Measurements from ENCODE around the gene SLC16A11. TPM values are rescaled to one million over a fixed set of nuclear protein-coding genes. Genes with fewer than 3 reads are reported as not detected.
A peak's percentile ranks its signal among the peaks of the same experiment; 100 is the strongest.

SLC16A11 gene
- total and polyA plus RNA-seq, 10 of the 15 experiments (the other 5 are each of a cell fraction or from before 2014, with no cell fraction given), result 0.11 to 2.7 (median 0.84) TPM

- peak overlapping the region; percentile 66 for H3K4me2 ChIP-seq (ENCODE audit: control insufficient read depth, insufficient read depth)
- no peak overlapping the region for H3K9ac ChIP-seq (ENCODE audit: control insufficient read depth, insufficient read depth, low read length)
- TF ChIP-seq CBX3 (IDR thresholded peaks at IDR 0.05; ENCODE audit: borderline replicate concordance, low read depth) (no peak), CREM (IDR thresholded peaks at IDR 0.05; ENCODE audit: low read depth) (peak; percentile 63), HDGF (IDR thresholded peaks at IDR 0.05) (no peak), BACH1 (IDR thresholded peaks at IDR 0.05; ENCODE audit: borderline replicate concordance) (peak; percentile 28; the same call in 1 of the 2 replicates), DPF2 (IDR thresholded peaks at IDR 0.05) (0 out of 2 replicates have a peak, but pooled peaks have one; percentile 16), JUNB (IDR thresholded peaks at IDR 0.05) (no peak), BHLHE40 (IDR thresholded peaks at IDR 0.05; ENCODE audit: borderline replicate concordance in 1 of 2, low read depth in 2 of 2, low read length in 1 of 2) (peak in 1 of 2 experiments; percentile 35; a peak in 1 of 4 replicates), SMC3 (IDR thresholded peaks at IDR 0.05; ENCODE audit: borderline replicate concordance, low read length) (no peak), ATF7 (IDR thresholded peaks at IDR 0.05; ENCODE audit: low read depth) (peak; percentile 77), HDAC2 (IDR thresholded peaks at IDR 0.05) (no peak), RB1 (IDR thresholded peaks at IDR 0.05; ENCODE audit: borderline replicate concordance) (0 out of 2 replicates have a peak, but pooled peaks have one; percentile 27), NFYA (IDR thresholded peaks at IDR 0.05; ENCODE audit: borderline replicate concordance, low read depth, low read length) (no peak), JUND (IDR thresholded peaks at IDR 0.05; ENCODE audit: low read depth, low read length) (0 out of 2 replicates have a peak, but pooled peaks have one; percentile 10), SP1 (IDR thresholded peaks at IDR 0.05; ENCODE audit: low read depth, low read length) (no peak), CREB1 (IDR thresholded peaks at IDR 0.05; ENCODE audit: low read depth) (peak; percentile 65), IKZF1 (conservative IDR thresholded peaks at IDR 0.05) (peak; percentile 81), STAT1 (conservative IDR thresholded peaks at IDR 0.05) (no peak), CHD2 (IDR thresholded peaks at IDR 0.05; ENCODE audit: borderline replicate concordance, low read depth, low read length) (0 out of 2 replicates have a peak, but pooled peaks have one; percentile 25), NRF1 (conservative IDR thresholded peaks at IDR 0.05; ENCODE audit: low read depth, low read length) (peak; percentile 84)
- TF ChIP-seq, protein P1, sequence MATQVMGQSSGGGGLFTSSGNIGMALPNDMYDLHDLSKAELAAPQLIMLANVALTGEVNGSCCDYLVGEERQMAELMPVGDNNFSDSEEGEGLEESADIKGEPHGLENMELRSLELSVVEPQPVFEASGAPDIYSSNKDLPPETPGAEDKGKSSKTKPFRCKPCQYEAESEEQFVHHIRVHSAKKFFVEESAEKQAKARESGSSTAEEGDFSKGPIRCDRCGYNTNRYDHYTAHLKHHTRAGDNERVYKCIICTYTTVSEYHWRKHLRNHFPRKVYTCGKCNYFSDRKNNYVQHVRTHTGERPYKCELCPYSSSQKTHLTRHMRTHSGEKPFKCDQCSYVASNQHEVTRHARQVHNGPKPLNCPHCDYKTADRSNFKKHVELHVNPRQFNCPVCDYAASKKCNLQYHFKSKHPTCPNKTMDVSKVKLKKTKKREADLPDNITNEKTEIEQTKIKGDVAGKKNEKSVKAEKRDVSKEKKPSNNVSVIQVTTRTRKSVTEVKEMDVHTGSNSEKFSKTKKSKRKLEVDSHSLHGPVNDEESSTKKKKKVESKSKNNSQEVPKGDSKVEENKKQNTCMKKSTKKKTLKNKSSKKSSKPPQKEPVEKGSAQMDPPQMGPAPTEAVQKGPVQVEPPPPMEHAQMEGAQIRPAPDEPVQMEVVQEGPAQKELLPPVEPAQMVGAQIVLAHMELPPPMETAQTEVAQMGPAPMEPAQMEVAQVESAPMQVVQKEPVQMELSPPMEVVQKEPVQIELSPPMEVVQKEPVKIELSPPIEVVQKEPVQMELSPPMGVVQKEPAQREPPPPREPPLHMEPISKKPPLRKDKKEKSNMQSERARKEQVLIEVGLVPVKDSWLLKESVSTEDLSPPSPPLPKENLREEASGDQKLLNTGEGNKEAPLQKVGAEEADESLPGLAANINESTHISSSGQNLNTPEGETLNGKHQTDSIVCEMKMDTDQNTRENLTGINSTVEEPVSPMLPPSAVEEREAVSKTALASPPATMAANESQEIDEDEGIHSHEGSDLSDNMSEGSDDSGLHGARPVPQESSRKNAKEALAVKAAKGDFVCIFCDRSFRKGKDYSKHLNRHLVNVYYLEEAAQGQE (IDR thresholded peaks at IDR 0.05; ENCODE audit: low read depth, low read length), result no peak
- TF ChIP-seq, protein P2, sequence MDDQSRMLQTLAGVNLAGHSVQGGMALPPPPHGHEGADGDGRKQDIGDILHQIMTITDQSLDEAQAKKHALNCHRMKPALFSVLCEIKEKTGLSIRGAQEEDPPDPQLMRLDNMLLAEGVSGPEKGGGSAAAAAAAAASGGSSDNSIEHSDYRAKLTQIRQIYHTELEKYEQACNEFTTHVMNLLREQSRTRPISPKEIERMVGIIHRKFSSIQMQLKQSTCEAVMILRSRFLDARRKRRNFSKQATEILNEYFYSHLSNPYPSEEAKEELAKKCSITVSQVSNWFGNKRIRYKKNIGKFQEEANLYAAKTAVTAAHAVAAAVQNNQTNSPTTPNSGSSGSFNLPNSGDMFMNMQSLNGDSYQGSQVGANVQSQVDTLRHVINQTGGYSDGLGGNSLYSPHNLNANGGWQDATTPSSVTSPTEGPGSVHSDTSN (IDR thresholded peaks at IDR 0.05; ENCODE audit: insufficient replicate concordance, low read depth, low read length), result no peak
Measured at GRCh38 chr17:7023576-7024401, 20.1 kb downstream of the SLC16A11 start.

More at GRCh38 chr17:7023576-7024401, 20.1 kb downstream of the SLC16A11 start:
- Histone ChIP-seq H2AFZ (ENCODE audit: control insufficient read depth, low read depth, low read length) (peak overlapping the region; percentile 79), H3K27me3 (replicated peaks in 1 of 2; ENCODE audit: control insufficient read depth in 2 of 2, insufficient read depth in 2 of 2, low read length in 1 of 2) (no peaks in the 10 kb centered on the region), H4K20me1 (ENCODE audit: control insufficient read depth, insufficient read depth) (no peaks in the 10 kb centered on the region), H3K4me3 (no peak overlapping the region), H3K4me1 (ENCODE audit: control insufficient read depth, insufficient read depth, low read length) (peaks cover 15% of the 10 kb centered on the region), H3K79me2 (ENCODE audit: control insufficient read depth, insufficient read depth, low read length) (no peaks in the 10 kb centered on the region), H3K36me3 (ENCODE audit: control insufficient read depth in 2 of 2, insufficient read depth in 2 of 2, low read length in 1 of 2) (no peaks in the 10 kb centered on the region), H3K27ac (ENCODE audit: control insufficient read depth, insufficient read depth) (no peak overlapping the region), H3K9me3 (replicated peaks; ENCODE audit: control insufficient read depth, insufficient read depth, low read length) (no peaks in the 10 kb centered on the region)
- RAD21 ChIA-PET (ENCODE audit: unreplicated experiment), result interaction anchor here (1.3 to 4.0 kb wide), 6 partner anchors 9 to 180 kb away, joined by 3 to 39 read pairs (median 15); partner anchors contain the start of genes SLC16A11 and SLC16A13
- SMC1A ChIA-PET (ENCODE audit: uncharacterized antibody, unreplicated experiment), result interaction anchor here (1.3 to 2.6 kb wide), 2 partner anchors 20 to 22 kb away, joined by 3 to 9 read pairs; no protein-coding TSS in a partner anchor
- peak; percentile 81 for DNase-seq (ENCODE audit: low read depth, low spot score)
- in situ Hi-C loops (cut with MboI) (no loop called here), intact Hi-C loops (cut with micrococcal nuclease; ENCODE audit: unreplicated experiment) (no loop called here)
- peak; percentile 79 for ATAC-seq
- WGBS (ENCODE audit: insufficient coverage, insufficient replicate concordance, low lambda C conversion rate, missing lambda C conversion rate), result 43% methylated on average over 49 of the region's 51 CpGs
- FAIRE-seq, result peak; percentile 91
- CTCF ChIA-PET, result interaction anchor here (0.7 to 4.6 kb wide), 8 partner anchors 9 to 113 kb away, joined by 3 to 49 read pairs (median 5); partner anchors contain the start of gene SLC16A13
- POLR2A ChIA-PET, result interaction anchor here (0.7 to 5.4 kb wide), 9 partner anchors 8 to 113 kb away, joined by 3 to 39 read pairs (median 3); partner anchors contain the start of gene SLC16A13
- BruUV-seq (replicated peaks), result no TSS peak

Measured in GM12878 (cell line).